Muscle of leg (tissue), 11 donors: ENCODE measurements around the gene TMC5. TPM values are rescaled to one million over a fixed set of nuclear protein-coding genes. Genes with fewer than 3 reads are reported as not detected.
"Not testable (repeated sequence)": the region's sequence is repeated elsewhere in the genome, so short reads cannot be mapped to it uniquely, and the experiment has no call there.

Source experiments
- DNase-seq: peaks from one replicate; pipeline ENCODE4 v3.0.0; 2013
- H3K27ac ChIP-seq: one replicate; pipeline ENCODE4 v1.5.1; 2013; ENCODE audit warnings: mild to moderate bottlenecking, low read length, control low read depth
- H3K27me3 ChIP-seq: one replicate; pipeline ENCODE4 v1.6.1; 2013; ENCODE audit warnings: low read length; ENCODE audit not compliant: control insufficient read depth, insufficient read depth
- H3K36me3 ChIP-seq: one replicate; pipeline ENCODE4 v1.6.1; 2013; ENCODE audit warnings: low read length; ENCODE audit not compliant: control insufficient read depth, insufficient read depth
- H3K4me1 ChIP-seq: one replicate; pipeline ENCODE4 v1.6.1; 2013; ENCODE audit warnings: low read length; ENCODE audit not compliant: control insufficient read depth, insufficient read depth
- H3K4me3 ChIP-seq: one replicate; pipeline ENCODE4 v1.5.1; 2013; ENCODE audit warnings: low read length, control low read depth
- H3K9me3 ChIP-seq: replicated peaks from 2 replicates; pipeline ENCODE4 v1.6.1; 2013; ENCODE audit warnings: low read depth, low read length; ENCODE audit not compliant: control insufficient read depth
- WGBS: methylation state at CpG from one replicate; pipeline ENCODE4 v1.1.5; 2013; ENCODE audit warnings: missing lambda C conversion rate; ENCODE audit not compliant: insufficient coverage; 5-methylcytosine and 5-hydroxymethylcytosine counted together
- polyA plus RNA-seq, 8 donors: library from polyadenylated mRNA; unstranded; fragments of 120-200 nt; gene quantifications; one replicate each; pipeline versions ENCODE4 v1.2.1 to v1.2.3, GENCODE V29; 2013; ENCODE audit warnings: inconsistent platforms in 1 of 8, low replicate concordance in 1 of 8; ENCODE audit not compliant: insufficient read length in 8 of 8, insufficient read depth in 1 of 8
- total RNA-seq: library from RNA; stranded (reverse); fragments of 120-200 nt; gene quantifications from one replicate; pipeline ENCODE4 v1.2.4, GENCODE V29; 2013

Gene TMC5
- total and polyA plus RNA-seq, 9 donors, result 0.04 to 4.2 (median 0.29) TPM; not detected in 1

DNA sequence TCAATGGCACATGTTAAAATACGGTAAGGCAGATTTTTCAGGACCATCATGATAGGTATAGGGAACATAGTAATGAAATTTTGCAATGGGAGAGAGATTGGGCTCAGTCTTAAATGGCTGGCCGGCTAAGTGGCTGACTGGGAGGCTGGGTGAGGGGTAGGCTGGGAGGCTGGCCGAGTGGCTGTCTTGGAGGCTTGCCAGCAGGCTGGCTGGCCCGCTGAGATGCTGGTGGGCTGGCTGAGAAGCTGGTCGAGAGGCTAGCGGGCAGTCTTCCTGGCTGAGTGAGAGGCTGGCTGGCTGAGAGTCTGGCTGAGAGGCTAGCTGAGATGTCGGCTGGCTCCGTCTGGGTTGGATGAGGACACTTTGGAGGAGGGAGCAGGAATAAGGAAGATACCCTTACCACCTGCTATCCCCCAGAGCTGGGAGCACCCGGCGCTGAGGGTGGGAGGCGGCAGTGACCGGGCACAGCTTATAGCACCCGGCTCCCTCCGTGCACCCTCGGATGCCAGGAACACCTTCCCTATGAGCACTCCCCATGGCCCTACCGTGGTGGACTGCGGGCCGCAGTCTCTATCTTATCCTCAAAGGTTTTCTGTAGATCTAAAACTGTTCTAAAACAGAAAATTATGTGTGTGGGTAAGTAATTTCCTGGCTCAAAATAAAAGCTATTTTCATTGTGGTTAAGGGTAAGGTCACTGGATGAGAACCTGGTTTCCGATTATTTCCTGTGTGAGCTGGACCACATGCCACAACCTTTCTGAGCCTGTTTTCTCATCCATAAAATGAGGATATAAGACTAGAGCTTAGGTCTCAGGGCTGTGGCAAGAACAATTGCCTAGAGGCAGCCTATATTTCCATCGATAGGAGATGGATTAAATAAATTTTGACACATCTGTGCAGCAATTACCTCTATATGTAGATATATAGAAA, 34.5 kb upstream of the TMC5 start:
- Histone ChIP-seq H3K27me3 (no peaks in the 10 kb centered on the region), H3K4me1 (no peaks in the 10 kb centered on the region), H3K27ac (no peak overlapping the region), H3K4me3 (no peak overlapping the region), H3K36me3 (no peaks in the 10 kb centered on the region), H3K9me3 (no peaks in the 10 kb centered on the region)
- no peak for DNase-seq
- 61% methylated on average over 14 of the region's 20 CpGs for WGBS

- H3K36me3 ChIP-seq, result no peaks in the 10 kb centered on the region
- H3K27ac ChIP-seq, result no peak overlapping the region
- H3K9me3 ChIP-seq, result no peaks in the 10 kb centered on the region
- no peaks in the 10 kb centered on the region for H3K27me3 ChIP-seq
- no peak for DNase-seq
- no peak overlapping the region for H3K4me3 ChIP-seq
- no peaks in the 10 kb centered on the region for H3K4me1 ChIP-seq
- WGBS, result no CpG with 5 or more reads among the region's 2 CpGs
Observed at GRCh38 chr16:19384656-19385055, 33.0 kb upstream of the TMC5 start.

GRCh38 chr16:19386525-19386924, 31.2 kb upstream of the TMC5 start:
- Histone ChIP-seq H3K36me3 (no peaks in the 10 kb centered on the region), H3K4me3 (no peak overlapping the region), H3K4me1 (no peaks in the 10 kb centered on the region), H3K27me3 (peaks cover 2% of the 10 kb centered on the region), H3K9me3 (no peaks in the 10 kb centered on the region), H3K27ac (no peak overlapping the region)
- no peak for DNase-seq
- no CpG with 5 or more reads among the region's 1 CpG for WGBS

GRCh38 chr16:19389246-19389645, 28.4 kb upstream of the TMC5 start:
- no peak overlapping the region for H3K27ac ChIP-seq
- WGBS, result 21% methylated on average over 4 of the region's 5 CpGs
- no peaks in the 10 kb centered on the region for H3K36me3 ChIP-seq
- H3K4me1 ChIP-seq, result no peaks in the 10 kb centered on the region
- H3K4me3 ChIP-seq, result no peak overlapping the region
- no peaks in the 10 kb centered on the region for H3K9me3 ChIP-seq
- H3K27me3 ChIP-seq, result peaks cover 5% of the 10 kb centered on the region
- DNase-seq, result peak; percentile 9

DNA sequence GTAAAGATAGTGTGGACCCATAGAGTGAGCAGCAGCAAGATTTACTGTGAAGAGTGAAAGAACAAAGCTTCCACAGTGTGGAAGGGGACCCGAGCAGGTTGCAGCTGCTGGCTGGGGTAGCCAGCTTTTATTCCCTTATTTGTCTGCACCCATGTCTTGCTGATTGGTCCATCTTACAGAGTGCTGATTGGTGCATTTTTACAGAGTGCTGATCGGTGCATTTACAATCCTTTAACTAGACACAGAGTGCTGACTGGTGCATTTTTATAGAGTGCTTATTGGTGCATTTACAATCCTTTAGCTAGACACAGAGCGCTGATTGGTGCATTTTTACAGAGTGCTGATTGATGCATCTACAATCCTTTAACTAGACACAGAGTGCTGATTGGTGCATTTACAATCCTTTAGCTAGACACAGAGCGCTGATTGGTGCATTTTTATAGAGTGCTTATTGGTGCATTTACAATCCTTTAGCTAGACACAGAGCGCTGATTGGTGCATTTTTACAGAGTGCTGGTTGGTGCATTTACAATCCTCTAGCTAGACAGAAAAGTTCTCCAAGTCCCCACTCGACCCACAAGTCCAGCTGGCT, 26.4 kb upstream of the TMC5 start:
- not testable (repeated sequence) for DNase-seq, H3K27me3 ChIP-seq
- WGBS, result no CpG with 5 or more reads among the region's 6 CpGs

GRCh38 chr16:19392352-19392751, 25.3 kb upstream of the TMC5 start:
- no CpG with 5 or more reads among the region's 2 CpGs for WGBS
- no peaks in the 10 kb centered on the region for H3K4me1 ChIP-seq
- H3K27ac ChIP-seq, result no peak overlapping the region
- H3K36me3 ChIP-seq, result no peaks in the 10 kb centered on the region
- no peaks in the 10 kb centered on the region for H3K9me3 ChIP-seq
- DNase-seq, result no peak
- no peak overlapping the region for H3K4me3 ChIP-seq
- H3K27me3 ChIP-seq, result peaks cover 5% of the 10 kb centered on the region

More for the DNA sequence above, 26.4 kb upstream of the TMC5 start:
- H3K4me3 ChIP-seq, H3K9me3 ChIP-seq, H3K36me3 ChIP-seq, H3K4me1 ChIP-seq, H3K27ac ChIP-seq: not testable (repeated sequence)

GRCh38 chr16:19393226-19394111, 24.2 kb upstream of the TMC5 start:
- Histone ChIP-seq H3K9me3 (no peaks in the 10 kb centered on the region), H3K27me3 (peaks cover 5% of the 10 kb centered on the region), H3K4me3 (no peak overlapping the region), H3K36me3 (no peaks in the 10 kb centered on the region), H3K4me1 (no peaks in the 10 kb centered on the region), H3K27ac (no peak overlapping the region)
- no peak for DNase-seq
- 55% methylated on average over 10 of the region's 13 CpGs for WGBS

- H3K4me3 ChIP-seq, DNase-seq, H3K4me1 ChIP-seq, H3K27ac ChIP-seq, H3K9me3 ChIP-seq, H3K36me3 ChIP-seq, H3K27me3 ChIP-seq: not testable (repeated sequence)
- WGBS, result 100% methylated on average over 1 of the region's 4 CpGs
Observed at GRCh38 chr16:19395646-19396267, 21.9 kb upstream of the TMC5 start.

- peaks cover 3% of the 10 kb centered on the region for H3K27me3 ChIP-seq
- H3K4me3 ChIP-seq, result no peak overlapping the region
Observed at GRCh38 chr16:19396555-19397011, 21.1 kb upstream of the TMC5 start.

More at GRCh38 chr16:19396555-19397011, 21.1 kb upstream of the TMC5 start:
- H3K36me3 ChIP-seq, result no peaks in the 10 kb centered on the region
- WGBS, result 46% methylated on average over 7 of the region's 9 CpGs
- no peak overlapping the region for H3K27ac ChIP-seq
- no peaks in the 10 kb centered on the region for H3K4me1 ChIP-seq
- H3K9me3 ChIP-seq, result no peaks in the 10 kb centered on the region
- DNase-seq, result no peak
